ENCODE measurements around the gene TSSK1B. TPM values are rescaled to one million over a fixed set of nuclear protein-coding genes. Genes with fewer than 3 reads are reported as not detected.

TSSK1B gene
- total and polyA plus RNA-seq, 2 donors (not counting 1 experiment from before 2014, with no cell fraction given), result 0.50 TPM; not detected in 1

DNA sequence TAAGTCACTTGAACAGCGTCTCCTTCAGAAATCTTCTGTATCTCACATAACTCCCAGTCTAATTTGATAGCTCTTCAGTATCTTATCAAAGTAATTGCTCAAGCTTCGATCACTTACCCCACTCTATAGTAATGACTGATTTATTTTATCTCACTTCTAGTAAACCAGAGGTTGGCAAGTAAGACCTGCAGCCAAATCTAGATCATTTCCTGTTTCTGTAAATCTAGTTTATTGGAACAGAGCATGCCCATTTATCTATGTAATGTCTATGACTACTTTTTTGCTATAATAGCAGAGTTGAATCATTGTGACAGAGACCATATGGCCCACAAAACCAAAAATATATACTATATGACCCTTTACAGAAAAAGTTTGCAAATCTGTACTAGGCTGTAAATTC is 40.1 kb downstream of the TSSK1B start:
- Histone ChIP-seq H3K9ac (ENCODE audit: insufficient read depth, low read length) (no peak overlapping the region), H3K79me2 (ENCODE audit: control insufficient read depth, insufficient read depth, low read length) (no peaks in the 10 kb centered on the region), H3K9me3 (ENCODE audit: control insufficient read depth, insufficient read depth, low read depth, low read length) (no peaks in the 10 kb centered on the region), H3K36me3 (ENCODE audit: control insufficient read depth, insufficient read depth, low read length) (no peaks in the 10 kb centered on the region), H3K27ac (ENCODE audit: insufficient read depth, low read length) (no peak overlapping the region), H3K4me1 (ENCODE audit: control insufficient read depth, extremely low read depth, insufficient read depth, low read length) (no peaks in the 10 kb centered on the region), H2AFZ (ENCODE audit: low read length) (no peak overlapping the region), H3K27me3 (ENCODE audit: control insufficient read depth, insufficient read depth, low read length) (no peaks in the 10 kb centered on the region), H4K20me1 (ENCODE audit: control insufficient read depth, extremely low read depth, insufficient read depth, low read length) (no peaks in the 10 kb centered on the region), H3K4me2 (ENCODE audit: extremely low read depth, insufficient read depth, low read length) (no peak overlapping the region), H3K4me3 (replicated peaks in 1 of 4; ENCODE audit: control extremely low read depth in 1 of 4, insufficient read depth in 1 of 4, low read depth in 3 of 4, low read length in 4 of 4) (no peak overlapping the region)
- no peak for DNase-seq (ENCODE audit: low read depth in 2 of 2)
- TF ChIP-seq, protein P1, sequence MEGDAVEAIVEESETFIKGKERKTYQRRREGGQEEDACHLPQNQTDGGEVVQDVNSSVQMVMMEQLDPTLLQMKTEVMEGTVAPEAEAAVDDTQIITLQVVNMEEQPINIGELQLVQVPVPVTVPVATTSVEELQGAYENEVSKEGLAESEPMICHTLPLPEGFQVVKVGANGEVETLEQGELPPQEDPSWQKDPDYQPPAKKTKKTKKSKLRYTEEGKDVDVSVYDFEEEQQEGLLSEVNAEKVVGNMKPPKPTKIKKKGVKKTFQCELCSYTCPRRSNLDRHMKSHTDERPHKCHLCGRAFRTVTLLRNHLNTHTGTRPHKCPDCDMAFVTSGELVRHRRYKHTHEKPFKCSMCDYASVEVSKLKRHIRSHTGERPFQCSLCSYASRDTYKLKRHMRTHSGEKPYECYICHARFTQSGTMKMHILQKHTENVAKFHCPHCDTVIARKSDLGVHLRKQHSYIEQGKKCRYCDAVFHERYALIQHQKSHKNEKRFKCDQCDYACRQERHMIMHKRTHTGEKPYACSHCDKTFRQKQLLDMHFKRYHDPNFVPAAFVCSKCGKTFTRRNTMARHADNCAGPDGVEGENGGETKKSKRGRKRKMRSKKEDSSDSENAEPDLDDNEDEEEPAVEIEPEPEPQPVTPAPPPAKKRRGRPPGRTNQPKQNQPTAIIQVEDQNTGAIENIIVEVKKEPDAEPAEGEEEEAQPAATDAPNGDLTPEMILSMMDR (conservative IDR thresholded peaks at IDR 0.05 in 1 of 2, IDR thresholded peaks at IDR 0.05 in 1 of 2; ENCODE audit: low read depth in 1 of 2, low read length in 2 of 2), result no peak
- no peak for TF ChIP-seq EZH2 (IDR thresholded peaks at IDR 0.05; ENCODE audit: low read length, missing control alignments)

DNA sequence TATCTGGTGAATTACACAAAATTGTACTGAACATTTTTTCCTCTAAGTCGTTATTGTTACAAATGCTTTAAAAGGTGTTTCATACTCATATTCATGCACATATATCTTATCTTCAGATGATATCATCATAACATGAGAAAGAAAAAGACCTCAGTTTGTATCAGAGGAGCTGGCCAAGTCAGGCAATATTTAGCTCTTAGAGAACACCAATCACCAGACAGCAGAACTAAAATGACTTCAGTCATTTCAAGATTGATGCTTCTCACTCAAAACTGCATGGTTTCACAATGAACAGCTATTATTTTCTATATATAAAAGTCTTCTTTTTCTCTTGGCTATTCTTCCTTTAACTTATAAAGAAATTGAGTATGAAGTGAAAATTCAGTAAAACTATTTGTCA is 44.6 kb downstream of the TSSK1B start:
- H3K27ac ChIP-seq (ENCODE audit: insufficient read depth, low read length), result no peak overlapping the region
- no peak for DNase-seq (ENCODE audit: low read depth in 2 of 2)

DNA sequence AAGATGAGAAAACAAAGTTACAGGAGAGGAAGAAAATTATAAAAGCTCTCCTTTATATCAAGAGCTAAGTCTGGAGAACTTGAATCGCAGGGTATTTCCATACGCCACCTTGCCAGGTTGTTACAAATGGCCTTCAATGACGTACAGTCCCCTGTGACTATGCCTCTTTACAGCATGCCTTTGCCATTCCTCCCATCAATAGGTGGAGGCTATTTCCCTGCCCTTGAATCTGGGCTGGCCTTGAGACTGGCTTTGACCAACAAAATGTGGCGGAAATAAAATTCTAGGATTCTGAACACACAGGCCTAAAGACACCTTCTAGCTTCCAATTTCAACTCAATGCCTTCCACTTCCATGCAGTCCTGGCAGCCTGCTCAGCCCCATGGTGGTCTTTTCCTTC is 45.7 kb downstream of the TSSK1B start:
- H3K27ac ChIP-seq (ENCODE audit: insufficient read depth, low read length), result no peak overlapping the region
- no peak overlapping the region for H3K9ac ChIP-seq (ENCODE audit: insufficient read depth, low read length)
- no peaks in the 10 kb centered on the region for H3K27me3 ChIP-seq (ENCODE audit: control insufficient read depth, insufficient read depth, low read length)
- no peaks in the 10 kb centered on the region for H3K4me1 ChIP-seq (ENCODE audit: control insufficient read depth, extremely low read depth, insufficient read depth, low read length)
- H3K79me2 ChIP-seq (ENCODE audit: control insufficient read depth, insufficient read depth, low read length), result no peaks in the 10 kb centered on the region
- TF ChIP-seq, protein P1 (conservative IDR thresholded peaks at IDR 0.05 in 1 of 2, IDR thresholded peaks at IDR 0.05 in 1 of 2; ENCODE audit: low read depth in 1 of 2, low read length in 2 of 2), result no peak
- no peak for TF ChIP-seq EZH2 (IDR thresholded peaks at IDR 0.05; ENCODE audit: low read length, missing control alignments)
- no peaks in the 10 kb centered on the region for H4K20me1 ChIP-seq (ENCODE audit: control insufficient read depth, extremely low read depth, insufficient read depth, low read length)
- no peak overlapping the region for H3K4me2 ChIP-seq (ENCODE audit: extremely low read depth, insufficient read depth, low read length)
- no peaks in the 10 kb centered on the region for H3K9me3 ChIP-seq (ENCODE audit: control insufficient read depth, insufficient read depth, low read depth, low read length)
- no peak overlapping the region for H2AFZ ChIP-seq (ENCODE audit: low read length)
- no peak overlapping the region for H3K4me3 ChIP-seq (replicated peaks in 1 of 4; ENCODE audit: control extremely low read depth in 1 of 4, insufficient read depth in 1 of 4, low read depth in 3 of 4, low read length in 4 of 4)
- no peak for DNase-seq (ENCODE audit: low read depth in 2 of 2)
- H3K36me3 ChIP-seq (ENCODE audit: control insufficient read depth, insufficient read depth, low read length), result no peaks in the 10 kb centered on the region

More for the DNA sequence above, 44.6 kb downstream of the TSSK1B start:
- H3K4me1 ChIP-seq (ENCODE audit: control insufficient read depth, extremely low read depth, insufficient read depth, low read length), result no peaks in the 10 kb centered on the region
- H3K9ac ChIP-seq (ENCODE audit: insufficient read depth, low read length), result no peak overlapping the region
- no peak overlapping the region for H3K4me2 ChIP-seq (ENCODE audit: extremely low read depth, insufficient read depth, low read length)
- H3K9me3 ChIP-seq (ENCODE audit: control insufficient read depth, insufficient read depth, low read depth, low read length), result no peaks in the 10 kb centered on the region
- no peaks in the 10 kb centered on the region for H3K36me3 ChIP-seq (ENCODE audit: control insufficient read depth, insufficient read depth, low read length)
- TF ChIP-seq, protein P1 (conservative IDR thresholded peaks at IDR 0.05 in 1 of 2, IDR thresholded peaks at IDR 0.05 in 1 of 2; ENCODE audit: low read depth in 1 of 2, low read length in 2 of 2), result no peak
- TF ChIP-seq EZH2 (IDR thresholded peaks at IDR 0.05; ENCODE audit: low read length, missing control alignments), result no peak
- H3K27me3 ChIP-seq (ENCODE audit: control insufficient read depth, insufficient read depth, low read length), result no peaks in the 10 kb centered on the region
- H4K20me1 ChIP-seq (ENCODE audit: control insufficient read depth, extremely low read depth, insufficient read depth, low read length), result no peaks in the 10 kb centered on the region
- H3K79me2 ChIP-seq (ENCODE audit: control insufficient read depth, insufficient read depth, low read length), result no peaks in the 10 kb centered on the region
- H3K4me3 ChIP-seq (replicated peaks in 1 of 4; ENCODE audit: control extremely low read depth in 1 of 4, insufficient read depth in 1 of 4, low read depth in 3 of 4, low read length in 4 of 4), result no peak overlapping the region
- H2AFZ ChIP-seq (ENCODE audit: low read length), result no peak overlapping the region

Data from fibroblast of lung (primary cell).